Measurements from ENCODE around the gene COL18A1.

GRCh38 chr21:45551783-45552695, 147.1 kb downstream of the COL18A1 start:
- no peak for TF ChIP-seq ZNF830 (CRISPR knock-in tag; IDR thresholded peaks at IDR 0.05)
- no peak for TF ChIP-seq RAD21 (CRISPR knock-in tag; conservative IDR thresholded peaks at IDR 0.05 in 1 of 2, IDR thresholded peaks at IDR 0.05 in 1 of 2)
- TF ChIP-seq ERF (CRISPR knock-in tag; IDR thresholded peaks at IDR 0.05), result no peak
- no peak for TF ChIP-seq CTCF (IDR thresholded peaks at IDR 0.05 in 2 of 3, conservative IDR thresholded peaks at IDR 0.05 in 1 of 3; ENCODE audit: insufficient read depth in 2 of 3, low read depth in 1 of 3, low read length in 3 of 3)
